Epithelial cell of proximal tubule (primary cell): ENCODE data around the gene PSMG3. TPM values are rescaled to one million over a fixed set of nuclear protein-coding genes. Genes with fewer than 3 reads are reported as not detected.

ENCODE experiments used
- DNase-seq: peaks from one replicate; pipeline ENCODE4 v3.0.0-alpha.2; 2011; ENCODE audit warnings: low read depth
- H3K4me3 ChIP-seq: 2 replicates; pipeline ENCODE4 v1.5.1; 2011; ENCODE audit warnings: low read depth, mild to moderate bottlenecking, low read length
- CTCF ChIP-seq: conservative IDR thresholded peaks from 2 replicates; pipeline ENCODE4 v1.5.1; 2012; ENCODE audit warnings: low read depth, mild to moderate bottlenecking, low read length
- total RNA-seq: library from RNA; depleted of rRNA; stranded (reverse); fragments of >200 nt; gene quantifications from 2 replicates; pipeline ENCODE4 v1.2.3, GENCODE V29; 2015

The PSMG3 gene
- total RNA-seq, 1 donor from 2014 or later, result 55.4 TPM

- no peak for TF ChIP-seq CTCF
- H3K4me3 ChIP-seq, result no peak overlapping the region
- no peak for DNase-seq
Observed at GRCh38 chr7:1544178-1544895, 25.5 kb downstream of the PSMG3 start.

GRCh38 chr7:1543826-1544177, 26.0 kb downstream of the PSMG3 start:
- no peak for DNase-seq
- H3K4me3 ChIP-seq, result no peak overlapping the region
- TF ChIP-seq CTCF, result no peak

GRCh38 chr7:1542841-1543747, 26.7 kb downstream of the PSMG3 start:
- DNase-seq, result no peak

GRCh38 chr7:1542329-1542728, 27.5 kb downstream of the PSMG3 start:
- no peak overlapping the region for H3K4me3 ChIP-seq
- no peak for DNase-seq
- no peak for TF ChIP-seq CTCF

More at GRCh38 chr7:1542841-1543747, 26.7 kb downstream of the PSMG3 start:
- TF ChIP-seq CTCF, result no peak
- H3K4me3 ChIP-seq, result no peak overlapping the region

GRCh38 chr7:1541431-1542162, 28.2 kb downstream of the PSMG3 start:
- H3K4me3 ChIP-seq, result no peak overlapping the region
- DNase-seq, result no peak
- TF ChIP-seq CTCF, result no peak

GRCh38 chr7:1540776-1541271, 29.0 kb downstream of the PSMG3 start:
- DNase-seq, result no peak
- no peak overlapping the region for H3K4me3 ChIP-seq
- TF ChIP-seq CTCF, result no peak
